Measurements from ENCODE around the gene NLRP9.

The NLRP9 gene

DNA sequence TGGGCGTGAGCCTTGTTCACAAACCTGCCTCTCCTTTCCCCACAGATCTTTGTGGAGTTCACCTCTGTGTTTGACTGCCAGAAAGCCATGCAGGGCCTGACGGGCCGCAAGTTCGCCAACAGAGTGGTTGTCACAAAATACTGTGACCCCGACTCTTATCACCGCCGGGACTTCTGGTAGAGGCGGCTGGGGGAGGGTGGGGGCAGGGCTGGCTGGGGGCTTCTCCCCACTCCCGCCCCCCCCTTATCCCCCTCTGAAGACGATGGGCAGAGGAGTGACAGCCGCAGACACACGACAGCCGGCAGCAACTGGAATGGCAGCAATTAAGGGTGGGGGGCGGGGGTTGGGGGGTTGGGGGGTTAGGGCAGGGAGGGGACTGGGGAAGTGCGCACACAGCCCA, 64.3 kb downstream of the NLRP9 start:
- no peak overlapping the region for H4K91ac ChIP-seq (ENCODE audit: low read depth, low read length)

DNA sequence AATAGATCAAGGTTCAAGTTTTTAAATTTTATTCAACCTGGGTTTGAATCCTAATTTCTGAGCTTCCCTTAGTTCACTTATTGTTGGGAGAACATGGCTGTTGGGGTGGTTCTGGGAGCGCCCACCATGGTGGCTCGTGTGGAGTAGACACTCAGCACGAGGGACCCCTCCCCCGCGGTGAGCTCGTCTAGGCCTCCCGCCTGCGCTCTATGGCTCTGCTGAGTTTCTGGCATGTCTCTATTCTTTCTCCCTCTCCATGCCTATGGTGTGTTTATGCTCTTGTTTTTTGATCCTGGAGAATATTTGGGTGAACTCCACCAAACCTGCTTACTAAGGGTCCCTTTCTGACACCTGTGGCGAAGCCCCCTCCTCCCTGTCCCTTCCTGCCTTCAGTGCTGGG, 64.7 kb downstream of the NLRP9 start:
- Histone ChIP-seq H2BK5ac (ENCODE audit: low read depth, low read length, poor library complexity) (no peak overlapping the region), H3K4ac (ENCODE audit: low read depth, low read length) (no peak overlapping the region), H2AK5ac (ENCODE audit: low read length) (no peak overlapping the region), H3K4me1 (ENCODE audit: control insufficient read depth in 1 of 2, insufficient read depth in 2 of 2, low read length in 2 of 2) (peaks cover 0 to 3% of the 10 kb centered on the region in 2 experiments), H3K9me3 (ENCODE audit: insufficient read depth, low read depth, low read length) (peaks cover 2% of the 10 kb centered on the region), H3K14ac (ENCODE audit: low read length) (no peak overlapping the region), H2BK12ac (ENCODE audit: low read length) (no peak overlapping the region), H3K4me2 (ENCODE audit: low read length) (no peak overlapping the region), H2BK120ac (ENCODE audit: insufficient read depth, low read length, poor library complexity) (no peak overlapping the region), H2AFZ (ENCODE audit: insufficient read depth, low read length, poor library complexity) (no peak overlapping the region), H4K12ac (ENCODE audit: low read depth, low read length) (no peak overlapping the region), H3K79me1 (ENCODE audit: low read length) (peaks cover 4% of the 10 kb centered on the region), H3K4me3 (ENCODE audit: low read depth, low read length) (no peak overlapping the region), H3K9ac (ENCODE audit: low read length) (no peak overlapping the region), H3K18ac (ENCODE audit: low read length) (no peak overlapping the region), H4K91ac (ENCODE audit: low read depth, low read length) (no peak overlapping the region), H3K79me2 (ENCODE audit: control insufficient read depth, insufficient read depth, low read length, poor library complexity) (peaks cover 9% of the 10 kb centered on the region), H4K8ac (ENCODE audit: low read depth, low read length) (no peak overlapping the region), H3K23ac (ENCODE audit: low read length) (no peak overlapping the region), H3K36me3 (ENCODE audit: control insufficient read depth in 1 of 2, insufficient read depth in 2 of 2, low read length in 2 of 2) (peaks cover 45 to 56% of the 10 kb centered on the region in 2 experiments), H3K27ac (ENCODE audit: low read depth, low read length) (no peak overlapping the region), H3K27me3 (ENCODE audit: insufficient read depth, low read length) (no peaks in the 10 kb centered on the region)
- DNase-seq: no peak
- no CpG with 5 or more reads among the region's 9 CpGs for WGBS (ENCODE audit: extremely low coverage, insufficient coverage, insufficient read length)

More for the DNA sequence above, 64.3 kb downstream of the NLRP9 start:
- no peaks in the 10 kb centered on the region for H3K27me3 ChIP-seq (ENCODE audit: insufficient read depth, low read length)
- H4K12ac ChIP-seq (ENCODE audit: low read depth, low read length): no peak overlapping the region
- H3K9ac ChIP-seq (ENCODE audit: low read length): no peak overlapping the region
- WGBS (ENCODE audit: extremely low coverage, insufficient coverage, insufficient read length): no CpG with 5 or more reads among the region's 15 CpGs
- H2AK5ac ChIP-seq (ENCODE audit: low read length): no peak overlapping the region
- no peak overlapping the region for H2BK5ac ChIP-seq (ENCODE audit: low read depth, low read length, poor library complexity)
- H3K14ac ChIP-seq (ENCODE audit: low read length): no peak overlapping the region
- H3K18ac ChIP-seq (ENCODE audit: low read length): no peak overlapping the region
- peaks cover 45 to 56% of the 10 kb centered on the region in 2 experiments for H3K36me3 ChIP-seq (ENCODE audit: control insufficient read depth in 1 of 2, insufficient read depth in 2 of 2, low read length in 2 of 2)
- H3K23ac ChIP-seq (ENCODE audit: low read length): no peak overlapping the region
- H3K4ac ChIP-seq (ENCODE audit: low read depth, low read length): no peak overlapping the region
- peaks cover 4% of the 10 kb centered on the region for H3K79me1 ChIP-seq (ENCODE audit: low read length)
- no peak overlapping the region for H2AFZ ChIP-seq (ENCODE audit: insufficient read depth, low read length, poor library complexity)
- no peak overlapping the region for H2BK120ac ChIP-seq (ENCODE audit: insufficient read depth, low read length, poor library complexity)
- no peak overlapping the region for H2BK12ac ChIP-seq (ENCODE audit: low read length)
- peaks cover 0 to 3% of the 10 kb centered on the region in 2 experiments for H3K4me1 ChIP-seq (ENCODE audit: control insufficient read depth in 1 of 2, insufficient read depth in 2 of 2, low read length in 2 of 2)
- no peak overlapping the region for H3K27ac ChIP-seq (ENCODE audit: low read depth, low read length)
- DNase-seq: no peak
- no peak overlapping the region for H3K4me2 ChIP-seq (ENCODE audit: low read length)
- H3K9me3 ChIP-seq (ENCODE audit: insufficient read depth, low read depth, low read length): peaks cover 2% of the 10 kb centered on the region
- H3K79me2 ChIP-seq (ENCODE audit: control insufficient read depth, insufficient read depth, low read length, poor library complexity): peaks cover 9% of the 10 kb centered on the region
- H4K8ac ChIP-seq (ENCODE audit: low read depth, low read length): no peak overlapping the region
- no peak overlapping the region for H3K4me3 ChIP-seq (ENCODE audit: low read depth, low read length)

DNA sequence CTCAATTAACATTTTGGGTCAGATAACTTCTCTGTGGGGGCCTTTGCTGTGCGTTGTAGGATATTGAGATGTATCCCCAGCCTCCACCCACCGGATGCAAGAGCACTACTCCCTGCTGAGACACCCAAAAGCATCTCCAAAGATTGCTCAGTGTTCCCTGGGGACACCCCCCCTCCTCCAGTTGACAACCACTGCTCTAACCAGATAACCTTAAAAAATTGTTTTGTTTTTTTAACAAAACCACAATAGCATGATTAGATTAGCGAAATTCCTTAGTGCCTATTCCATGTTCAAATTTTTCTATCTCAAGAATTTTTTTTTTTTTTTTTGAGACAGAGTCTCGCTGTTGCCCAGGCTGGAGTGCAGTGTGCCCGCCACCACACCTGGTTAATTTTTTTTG, 65.8 kb downstream of the NLRP9 start:
- Histone ChIP-seq H2AK5ac (ENCODE audit: low read length) (no peak overlapping the region), H3K4me2 (ENCODE audit: low read length) (no peak overlapping the region), H3K4ac (ENCODE audit: low read depth, low read length) (peak overlapping the region; percentile 17), H3K4me3 (ENCODE audit: low read depth, low read length) (no peak overlapping the region), H4K8ac (ENCODE audit: low read depth, low read length) (no peak overlapping the region), H4K91ac (ENCODE audit: low read depth, low read length) (no peak overlapping the region), H3K9ac (ENCODE audit: low read length) (no peak overlapping the region), H3K9me3 (ENCODE audit: insufficient read depth, low read depth, low read length) (peaks cover 2% of the 10 kb centered on the region), H3K23ac (ENCODE audit: low read length) (no peak overlapping the region), H4K12ac (ENCODE audit: low read depth, low read length) (no peak overlapping the region), H3K36me3 (ENCODE audit: control insufficient read depth in 1 of 2, insufficient read depth in 2 of 2, low read length in 2 of 2) (peaks cover 47 to 58% of the 10 kb centered on the region in 2 experiments), H2BK120ac (ENCODE audit: insufficient read depth, low read length, poor library complexity) (no peak overlapping the region), H2BK12ac (ENCODE audit: low read length) (no peak overlapping the region), H2AFZ (ENCODE audit: insufficient read depth, low read length, poor library complexity) (no peak overlapping the region), H3K4me1 (ENCODE audit: control insufficient read depth in 1 of 2, insufficient read depth in 2 of 2, low read length in 2 of 2) (peaks cover 0 to 6% of the 10 kb centered on the region in 2 experiments), H3K14ac (ENCODE audit: low read length) (no peak overlapping the region), H3K79me2 (ENCODE audit: control insufficient read depth, insufficient read depth, low read length, poor library complexity) (peaks cover 9% of the 10 kb centered on the region), H3K18ac (ENCODE audit: low read length) (no peak overlapping the region), H3K79me1 (ENCODE audit: low read length) (peaks cover 4% of the 10 kb centered on the region), H2BK5ac (ENCODE audit: low read depth, low read length, poor library complexity) (no peak overlapping the region), H3K27me3 (ENCODE audit: insufficient read depth, low read length) (no peaks in the 10 kb centered on the region), H3K27ac (ENCODE audit: low read depth, low read length) (no peak overlapping the region)
- DNase-seq: no peak
- WGBS (ENCODE audit: extremely low coverage, insufficient coverage, insufficient read length): no CpG with 5 or more reads among the region's 5 CpGs

DNA sequence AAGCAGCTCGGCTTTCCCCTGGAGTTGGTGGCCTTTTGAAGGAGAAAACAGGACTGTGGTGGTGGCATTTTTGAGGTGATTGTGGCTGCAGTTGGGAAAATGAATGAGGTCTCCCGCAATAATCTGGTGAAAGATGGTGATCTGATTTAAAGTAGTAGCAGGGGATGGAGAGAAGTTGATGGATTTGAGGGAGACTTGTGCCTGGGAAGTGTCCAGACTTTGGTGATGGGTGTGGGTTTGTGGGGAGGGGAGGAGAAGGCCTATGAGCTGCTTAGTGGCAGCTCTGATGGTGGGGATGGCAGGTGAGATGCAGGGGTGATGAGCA, 67.2 kb downstream of the NLRP9 start:
- Histone ChIP-seq H3K18ac (ENCODE audit: low read length) (no peak overlapping the region), H2AK5ac (ENCODE audit: low read length) (no peak overlapping the region)
- no peak for DNase-seq

More for the DNA sequence above, 67.2 kb downstream of the NLRP9 start:
- peaks cover 8% of the 10 kb centered on the region for H3K79me2 ChIP-seq (ENCODE audit: control insufficient read depth, insufficient read depth, low read length, poor library complexity)
- no peak overlapping the region for H3K27ac ChIP-seq (ENCODE audit: low read depth, low read length)
- H2BK5ac ChIP-seq (ENCODE audit: low read depth, low read length, poor library complexity): no peak overlapping the region
- WGBS (ENCODE audit: extremely low coverage, insufficient coverage, insufficient read length): no CpG with 5 or more reads among the region's 2 CpGs
- peaks cover 4% of the 10 kb centered on the region for H3K79me1 ChIP-seq (ENCODE audit: low read length)
- no peak overlapping the region for H3K14ac ChIP-seq (ENCODE audit: low read length)
- H4K8ac ChIP-seq (ENCODE audit: low read depth, low read length): no peak overlapping the region
- H3K4me1 ChIP-seq (ENCODE audit: control insufficient read depth in 1 of 2, insufficient read depth in 2 of 2, low read length in 2 of 2): peaks cover 0 to 6% of the 10 kb centered on the region in 2 experiments
- H4K12ac ChIP-seq (ENCODE audit: low read depth, low read length): no peak overlapping the region
- H3K9ac ChIP-seq (ENCODE audit: low read length): no peak overlapping the region
- no peak overlapping the region for H4K91ac ChIP-seq (ENCODE audit: low read depth, low read length)
- no peak overlapping the region for H3K4me3 ChIP-seq (ENCODE audit: low read depth, low read length)
- peaks cover 58 to 69% of the 10 kb centered on the region in 2 experiments for H3K36me3 ChIP-seq (ENCODE audit: control insufficient read depth in 1 of 2, insufficient read depth in 2 of 2, low read length in 2 of 2)
- H2AFZ ChIP-seq (ENCODE audit: insufficient read depth, low read length, poor library complexity): no peak overlapping the region
- H2BK120ac ChIP-seq (ENCODE audit: insufficient read depth, low read length, poor library complexity): no peak overlapping the region
- no peaks in the 10 kb centered on the region for H3K27me3 ChIP-seq (ENCODE audit: insufficient read depth, low read length)
- H3K9me3 ChIP-seq (ENCODE audit: insufficient read depth, low read depth, low read length): peaks cover 2% of the 10 kb centered on the region
- H3K4ac ChIP-seq (ENCODE audit: low read depth, low read length): no peak overlapping the region
- no peak overlapping the region for H2BK12ac ChIP-seq (ENCODE audit: low read length)
- H3K4me2 ChIP-seq (ENCODE audit: low read length): no peak overlapping the region
- H3K23ac ChIP-seq (ENCODE audit: low read length): no peak overlapping the region

Measured in trophoblast cell (in vitro differentiated cells and primary cell).